Keratinocyte (primary cell): ENCODE measurements around the gene RFTN1. TPM values are rescaled to one million over a fixed set of nuclear protein-coding genes. Genes with fewer than 3 reads are reported as not detected.

ENCODE experiments used
- DNase-seq: peaks from one replicate; pipeline ENCODE4 v3.0.0-alpha.2; 2011; ENCODE audit warnings: low read depth, missing footprints, low spot score
- FAIRE-seq: peaks from 2 replicates; lab custom pipeline; 2011; peaks lifted over from hg19 to GRCh38; lab: Jason Lieb, UNC
- H2AFZ ChIP-seq: 2 replicates; pipeline ENCODE4 v1.6.0; 2012; ENCODE audit warnings: low read length, control low read depth, inconsistent platforms; ENCODE audit not compliant: control insufficient read depth
- H3K27ac ChIP-seq: 2 replicates; pipeline ENCODE4 v1.5.1; 2011; ENCODE audit warnings: low read length; ENCODE audit not compliant: control insufficient read depth, insufficient read depth
- H3K27me3 ChIP-seq: 3 replicates; pipeline ENCODE4 v1.6.0; 2011; ENCODE audit warnings: low read length; ENCODE audit not compliant: control insufficient read depth, insufficient read depth; ENCODE audit errors: extremely low read depth
- H3K36me3 ChIP-seq, 2 experiments: 2 replicates in 1 of 2; 3 replicates in 1 of 2; pipeline ENCODE4 v1.5.1; 2011; ENCODE audit warnings: low read length in 2 of 2, mild to moderate bottlenecking in 1 of 2; ENCODE audit not compliant: control insufficient read depth in 2 of 2, insufficient read depth in 2 of 2; ENCODE audit errors: extremely low read depth in 1 of 2
- H3K4me1 ChIP-seq: 3 replicates; pipeline ENCODE4 v1.5.1; 2011; ENCODE audit warnings: low read length; ENCODE audit not compliant: control insufficient read depth, insufficient read depth; ENCODE audit errors: extremely low read depth
- H3K4me2 ChIP-seq: 3 replicates; pipeline ENCODE4 v1.6.0; 2011; ENCODE audit warnings: low read depth, low read length; ENCODE audit not compliant: control insufficient read depth, insufficient read depth; ENCODE audit errors: extremely low read depth
- H3K4me3 ChIP-seq, 3 experiments: fragments of 200-600 bp in 1 of 3; sonication (generic) in 1 of 3; 2 replicates in 2 of 3; 3 replicates in 1 of 3; pipeline ENCODE4 v1.5.1; 2011 to 2016; ENCODE audit warnings: low read length in 3 of 3, mild to moderate bottlenecking in 3 of 3, control low read depth in 2 of 3, inconsistent platforms in 1 of 3, low read depth in 1 of 3, mixed read lengths in 1 of 3, mixed run types in 1 of 3, moderate library complexity in 1 of 3; ENCODE audit not compliant: control insufficient read depth in 2 of 3, insufficient read depth in 2 of 3; ENCODE audit errors: extremely low read depth in 1 of 3
- H3K79me2 ChIP-seq: 2 replicates; pipeline ENCODE4 v1.6.0; 2012; ENCODE audit warnings: low read length; ENCODE audit not compliant: control insufficient read depth, insufficient read depth
- H3K9ac ChIP-seq: 3 replicates; pipeline ENCODE4 v1.6.0; 2011; ENCODE audit warnings: low read length; ENCODE audit not compliant: control insufficient read depth, insufficient read depth; ENCODE audit errors: extremely low read depth
- H3K9me1 ChIP-seq: 3 replicates; pipeline ENCODE4 v1.6.0; 2011; ENCODE audit warnings: low read length; ENCODE audit not compliant: control insufficient read depth, insufficient read depth; ENCODE audit errors: extremely low read depth
- H3K9me3 ChIP-seq: 2 replicates; pipeline ENCODE4 v1.5.1; 2012; ENCODE audit warnings: low read depth, low read length; ENCODE audit not compliant: control insufficient read depth
- H4K20me1 ChIP-seq: 3 replicates; pipeline ENCODE4 v1.6.0; 2011; ENCODE audit warnings: low read length; ENCODE audit not compliant: control insufficient read depth, insufficient read depth; ENCODE audit errors: extremely low read depth
- CTCF ChIP-seq, 3 experiments: IDR thresholded peaks in 1 of 3; conservative IDR thresholded peaks in 1 of 3; optimal IDR thresholded peaks in 1 of 3; 2 replicates in 2 of 3; 3 replicates in 1 of 3; pipeline versions ENCODE3 to v1.5.1; 2011; ENCODE audit warnings: low read length in 3 of 3, mild to moderate bottlenecking in 3 of 3, moderate library complexity in 2 of 3, control low read depth in 1 of 3, inconsistent platforms in 1 of 3; ENCODE audit not compliant: insufficient read depth in 2 of 3; ENCODE audit errors: extremely low read depth in 1 of 3
- EZH2 ChIP-seq: IDR thresholded peaks from one replicate; pipeline ENCODE4 v1.6.1; 2012; ENCODE audit warnings: inconsistent platforms, mild to moderate bottlenecking, low read length, moderate library complexity
- dilution Hi-C: fragments of 300-500 bp; cut with MboI; formaldehyde crosslinking; loops from one replicate; pipeline ENCODE4 v1.7.0; 2020; ENCODE audit warnings: low sequenced_read_pairs; ENCODE audit not compliant: extremely low pct_ligation_motif_present
- polyA plus RNA-seq, 5 experiments: library from polyadenylated mRNA; depleted of rRNA in 3 of 5; stranded (reverse) in 3 of 5; stranded (forward) in 1 of 5; unstranded in 1 of 5; fragments of >200 nt; gene quantifications; 1 replicate in 1 of 5; 2 replicates in 3 of 5; 3 replicates in 1 of 5; pipeline versions ENCODE4 v1.2.1 to v1.2.3, GENCODE V29; 2011 to 2012; ENCODE audit warnings: missing spikeins in 2 of 5, low read depth in 1 of 5, low replicate concordance in 1 of 5

Gene RFTN1
- polyA plus RNA-seq, 1 donor (not counting 4 experiments of a cell fraction or from before 2014, with no cell fraction given) = 18.0 TPM

- dilution Hi-C loops = no loop called here
- DNase-seq = no peak
Measured at GRCh38 chr3:16294844-16295243, 218.7 kb downstream of the RFTN1 start.

GRCh38 chr3:16290827-16291196 is 222.7 kb downstream of the RFTN1 start:
- no peak for TF ChIP-seq CTCF (optimal IDR thresholded peaks at IDR 0.05 in 1 of 3, IDR thresholded peaks at IDR 0.05 in 1 of 3, conservative IDR thresholded peaks at IDR 0.05 in 1 of 3; ENCODE audit: extremely low read depth in 1 of 3, insufficient read depth in 2 of 3, low read length in 3 of 3)
- no peak for TF ChIP-seq EZH2
- H3K27ac ChIP-seq = no peak overlapping the region
- no peak overlapping the region for H3K4me2 ChIP-seq
- no peak for DNase-seq
- no peak overlapping the region for H3K9ac ChIP-seq
- FAIRE-seq = no peak
- H2AFZ ChIP-seq = no peak overlapping the region
- H3K9me1 ChIP-seq = no peaks in the 10 kb centered on the region
- H3K4me3 ChIP-seq = no peak overlapping the region
- dilution Hi-C loops = no loop called here
- H3K9me3 ChIP-seq = no peaks in the 10 kb centered on the region
- no peaks in the 10 kb centered on the region for H3K27me3 ChIP-seq
- no peaks in the 10 kb centered on the region for H3K4me1 ChIP-seq
- no peaks in the 10 kb centered on the region for H3K79me2 ChIP-seq
- H3K36me3 ChIP-seq = peaks cover 5 to 18% of the 10 kb centered on the region in 2 experiments
- no peaks in the 10 kb centered on the region for H4K20me1 ChIP-seq

More at GRCh38 chr3:16294844-16295243, 218.7 kb downstream of the RFTN1 start:
- no peaks in the 10 kb centered on the region for H3K4me1 ChIP-seq
- no peaks in the 10 kb centered on the region for H3K27me3 ChIP-seq
- no peak overlapping the region for H3K9ac ChIP-seq
- FAIRE-seq = no peak
- H3K27ac ChIP-seq = no peak overlapping the region
- no peaks in the 10 kb centered on the region for H3K9me3 ChIP-seq
- no peaks in the 10 kb centered on the region for H3K79me2 ChIP-seq
- H2AFZ ChIP-seq = no peak overlapping the region
- H3K9me1 ChIP-seq = no peaks in the 10 kb centered on the region
- H3K4me2 ChIP-seq = no peak overlapping the region
- H3K4me3 ChIP-seq = no peak overlapping the region
- TF ChIP-seq EZH2 (no peak), CTCF (optimal IDR thresholded peaks at IDR 0.05 in 1 of 3, IDR thresholded peaks at IDR 0.05 in 1 of 3, conservative IDR thresholded peaks at IDR 0.05 in 1 of 3; ENCODE audit: extremely low read depth in 1 of 3, insufficient read depth in 2 of 3, low read length in 3 of 3) (no peak)
- peaks cover 2 to 13% of the 10 kb centered on the region in 2 experiments for H3K36me3 ChIP-seq
- H4K20me1 ChIP-seq = no peaks in the 10 kb centered on the region
